Esophagus muscularis mucosa (tissue), 4 donors: ENCODE data around the gene MOB3B. TPM values are rescaled to one million over a fixed set of nuclear protein-coding genes. Genes with fewer than 3 reads are reported as not detected.

Experiments
- DNase-seq: peaks from one replicate; pipeline ENCODE4 v3.0.0-alpha.2; 2017; ENCODE audit errors: extremely low spot score
- H3K27ac ChIP-seq, 4 donors: fragments of 200-600 bp; sonication (generic); replicated peaks in 1 of 4; 1 replicate in 3 of 4; 2 replicates in 1 of 4; pipeline ENCODE4 v1.5.1; 2016 to 2019; ENCODE audit warnings: mild to moderate bottlenecking in 1 of 4
- H3K27me3 ChIP-seq, 4 donors: fragments of 200-600 bp; sonication (generic); one replicate each; pipeline versions ENCODE4 v1.5.1 to v1.6.0; 2016 to 2019
- H3K36me3 ChIP-seq, 4 donors: fragments of 200-600 bp; sonication (generic); one replicate each; pipeline ENCODE4 v1.5.1; 2016 to 2019
- H3K4me1 ChIP-seq, 4 donors: fragments of 200-600 bp; sonication (generic); one replicate each; pipeline ENCODE4 v1.5.1; 2016 to 2019
- H3K4me3 ChIP-seq, 4 donors: fragments of 200-600 bp; sonication (generic); 1 replicate in 2 of 4; 2 replicates in 2 of 4; pipeline ENCODE4 v1.5.1; 2016 to 2019; ENCODE audit warnings: mild to moderate bottlenecking in 4 of 4, moderate library complexity in 1 of 4
- H3K9me3 ChIP-seq, 4 donors: fragments of 200-600 bp; sonication (generic); 1 replicate in 3 of 4; 2 replicates in 1 of 4; pipeline ENCODE4 v1.5.1; 2016 to 2019
- CTCF ChIP-seq, 3 experiments: fragments of 200-600 bp in 2 of 3; fragments of 450-650 bp in 1 of 3; sonication (generic) in 2 of 3; IDR thresholded peaks; one replicate each; pipeline ENCODE4 v1.5.1; 2017 to 2019; ENCODE audit warnings: antibody characterized with exemption in 3 of 3, mild to moderate bottlenecking in 2 of 3, moderate library complexity in 1 of 3
- EP300 ChIP-seq: sonication (generic); formaldehyde crosslinking; IDR thresholded peaks from one replicate; pipeline ENCODE4 v1.6.1; 2017; ENCODE audit warnings: antibody characterized with exemption
- POLR2A ChIP-seq: fragments of 450-650 bp; IDR thresholded peaks from one replicate; pipeline ENCODE4 v1.6.1; 2017; ENCODE audit warnings: antibody characterized with exemption, moderate library complexity, mild to moderate bottlenecking, low read depth
- POLR2AphosphoS5 ChIP-seq, 2 donors: sonication (generic); formaldehyde crosslinking; IDR thresholded peaks; one replicate each; pipeline ENCODE4 v1.6.1; 2017; ENCODE audit warnings: antibody characterized with exemption in 2 of 2
- WGBS: methylation state at CpG from one replicate; pipeline ENCODE4 v1.1.5; 2018; 5-methylcytosine and 5-hydroxymethylcytosine counted together
- intact Hi-C: fragments of 100-400 bp; cut with DNase I; formaldehyde crosslinking; loops from one replicate; pipeline ENCODE4 v1.15.1; 2023
- total RNA-seq, 4 donors: library from RNA; depleted of rRNA; stranded (reverse); fragments of >200 nt; gene quantifications; one replicate each; pipeline versions ENCODE4 v1.1.0 to v1.2.1, GENCODE V29; 2016

Gene MOB3B
- total RNA-seq, 4 donors from 2014 or later, result 7.6 to 11.6 (median 9.5) TPM

GRCh38 chr9:27474305-27474704, 55.3 kb downstream of the MOB3B start:
- 82% methylated on average over 1 of the region's 1 CpG for WGBS
- intact Hi-C loops, result loop anchor here (10.0 kb wide), 1 partner anchor 50 kb away; the partner anchor contains the start of genes IFNK and MOB3B
- Histone ChIP-seq H3K9me3 (peaks cover 0 to 6% (median 0%) of the 10 kb centered on the region in 4 donors), H3K4me1 (peaks cover 12 to 36% (median 32%) of the 10 kb centered on the region in 4 donors), H3K27me3 (peaks cover 0 to 3% (median 0%) of the 10 kb centered on the region in 4 donors), H3K4me3 (no peak overlapping the region), H3K27ac (peak overlapping the region in 1 of 4 donors; percentile 74), H3K36me3 (no peaks in the 10 kb centered on the region)
- DNase-seq, result peak; percentile 14
- TF ChIP-seq CTCF (IDR thresholded peaks at IDR 0.05), result no peak
- TF ChIP-seq POLR2A, result no peak
- no peak for TF ChIP-seq EP300
- TF ChIP-seq POLR2AphosphoS5 (IDR thresholded peaks at IDR 0.05), result no peak

DNA sequence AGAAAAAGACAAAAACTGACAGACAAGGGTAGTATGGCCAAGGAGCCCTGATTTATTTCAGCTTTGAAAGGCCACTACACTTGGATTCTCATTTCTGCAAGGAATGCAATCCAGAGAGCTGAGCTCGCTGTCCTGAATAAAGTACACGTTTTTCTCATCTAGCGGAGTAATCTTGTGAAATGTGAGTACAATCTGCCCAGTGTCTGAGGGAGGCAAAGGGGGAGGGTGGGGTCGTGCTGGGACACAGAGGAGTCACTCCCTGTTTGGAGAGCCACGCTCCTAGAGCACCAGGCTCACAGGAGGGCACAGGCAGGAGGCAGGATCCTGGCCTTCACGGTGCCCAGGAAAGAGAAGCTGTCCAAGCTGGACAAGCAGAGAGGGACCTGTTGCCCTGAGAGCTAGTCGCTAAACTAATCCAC, 56.5 kb downstream of the MOB3B start:
- TF ChIP-seq POLR2AphosphoS5 (IDR thresholded peaks at IDR 0.05) (peak; percentile 46 to 51), POLR2A (no peak), EP300 (no peak), CTCF (IDR thresholded peaks at IDR 0.05) (no peak)

DNA sequence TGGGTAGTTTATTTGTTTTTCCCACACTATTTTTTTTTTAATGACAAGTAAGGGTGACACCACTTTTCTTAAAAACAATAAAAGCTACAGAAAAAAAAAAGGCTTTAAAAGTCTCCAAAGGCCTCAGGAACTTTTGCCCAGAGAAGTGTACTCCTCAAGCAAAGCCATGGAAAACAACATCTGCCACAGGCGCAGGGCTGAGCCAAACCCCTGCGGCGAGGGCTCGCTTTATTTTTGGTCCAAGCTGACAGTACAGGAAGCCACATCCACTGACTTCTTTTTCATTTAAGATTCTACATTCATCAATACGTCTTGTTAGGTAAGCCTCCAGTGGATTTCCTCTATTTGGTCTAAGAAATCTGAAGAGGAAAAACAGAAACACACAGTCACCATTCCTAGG, 57.4 kb downstream of the MOB3B start:
- TF ChIP-seq EP300, result no peak
- Histone ChIP-seq H3K27me3 (peaks cover 0 to 3% (median 0%) of the 10 kb centered on the region in 4 donors), H3K9me3 (no peaks in the 10 kb centered on the region), H3K4me1 (peaks cover 12 to 49% (median 44%) of the 10 kb centered on the region in 4 donors), H3K27ac (peak overlapping the region; percentile 56 to 74 (median 59)), H3K4me3 (no peak overlapping the region), H3K36me3 (no peaks in the 10 kb centered on the region)
- intact Hi-C loops, result loop anchor here (10.0 kb wide), 1 partner anchor 53 kb away; the partner anchor contains the start of genes IFNK and MOB3B
- 38% methylated on average over 5 of the region's 5 CpGs for WGBS
- no peak for DNase-seq

More for the DNA sequence above, 56.5 kb downstream of the MOB3B start:
- WGBS, result 37% methylated on average over 4 of the region's 7 CpGs
- intact Hi-C loops, result loop anchor here (10.0 kb wide), 1 partner anchor 52 kb away; the partner anchor contains the start of genes IFNK and MOB3B
- Histone ChIP-seq H3K4me1 (peaks cover 12 to 48% (median 43%) of the 10 kb centered on the region in 4 donors), H3K4me3 (no peak overlapping the region), H3K9me3 (no peaks in the 10 kb centered on the region), H3K27me3 (peaks cover 0 to 3% (median 0%) of the 10 kb centered on the region in 4 donors), H3K27ac (peak overlapping the region; percentile 56 to 74 (median 59)), H3K36me3 (no peaks in the 10 kb centered on the region)
- peak; percentile 92 for DNase-seq

DNA sequence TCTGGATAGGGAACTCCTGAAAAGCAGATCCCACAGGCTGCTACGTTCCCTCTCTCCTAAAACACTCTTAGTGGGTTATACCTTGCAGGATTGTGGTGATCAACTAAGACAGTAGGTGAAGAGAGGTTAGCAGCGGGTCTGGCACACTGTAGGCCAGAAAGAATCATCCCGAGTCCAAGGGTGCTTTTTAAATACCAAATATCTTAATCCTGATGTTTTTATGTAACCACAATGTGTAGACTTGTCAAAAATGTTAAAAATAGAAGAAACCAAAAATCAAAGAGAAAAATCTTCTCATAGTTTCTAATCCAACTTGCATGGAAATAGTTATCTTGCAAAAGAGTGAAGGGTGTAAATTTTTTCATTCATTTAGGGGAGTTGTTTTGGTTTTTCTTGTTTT, 57.8 kb downstream of the MOB3B start:
- DNase-seq, result no peak
- Histone ChIP-seq H3K27me3 (peaks cover 0 to 3% (median 0%) of the 10 kb centered on the region in 4 donors), H3K27ac (peak overlapping the region in 1 of 4 donors; percentile 3), H3K9me3 (no peaks in the 10 kb centered on the region), H3K4me1 (peaks cover 12 to 49% (median 44%) of the 10 kb centered on the region in 4 donors), H3K4me3 (no peak overlapping the region), H3K36me3 (no peaks in the 10 kb centered on the region)
- intact Hi-C loops, result loop anchor here (10.0 kb wide), 1 partner anchor 53 kb away; the partner anchor contains the start of genes IFNK and MOB3B
- TF ChIP-seq CTCF (IDR thresholded peaks at IDR 0.05) (no peak), POLR2A (no peak), POLR2AphosphoS5 (IDR thresholded peaks at IDR 0.05) (no peak), EP300 (no peak)
- WGBS, result 79% methylated on average over 3 of the region's 3 CpGs

DNA sequence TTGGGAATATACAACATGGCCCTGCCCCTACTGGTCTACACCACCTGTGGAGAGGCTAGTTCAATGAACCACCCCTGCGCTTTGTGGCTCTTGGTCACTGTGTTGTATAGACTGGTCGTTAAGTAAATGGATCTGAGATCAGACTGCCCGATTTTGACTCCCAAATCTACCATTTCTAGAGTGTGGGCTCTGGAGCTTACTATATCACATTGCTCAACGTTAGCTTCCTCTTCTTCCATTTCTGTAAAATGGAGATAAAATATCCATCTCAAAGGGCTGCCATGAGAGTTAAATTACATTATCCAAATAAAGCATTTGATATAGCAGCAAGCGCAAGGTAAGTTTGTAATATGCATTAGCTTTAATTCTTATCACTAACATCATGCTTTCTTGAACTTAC, 58.2 kb downstream of the MOB3B start:
- Histone ChIP-seq H3K27ac (peak overlapping the region in 1 of 4 donors; percentile 3), H3K4me1 (peaks cover 12 to 49% (median 44%) of the 10 kb centered on the region in 4 donors), H3K9me3 (no peaks in the 10 kb centered on the region), H3K27me3 (peaks cover 0 to 3% (median 0%) of the 10 kb centered on the region in 4 donors), H3K36me3 (no peaks in the 10 kb centered on the region), H3K4me3 (no peak overlapping the region)
- intact Hi-C loops, result loop anchor here (10.0 kb wide), 1 partner anchor 53 kb away; the partner anchor contains the start of genes IFNK and MOB3B
- no peak for DNase-seq
- WGBS, result 81% methylated on average over 5 of the region's 5 CpGs
- TF ChIP-seq CTCF (IDR thresholded peaks at IDR 0.05), result no peak
- no peak for TF ChIP-seq EP300
- TF ChIP-seq POLR2AphosphoS5 (IDR thresholded peaks at IDR 0.05), result no peak
- no peak for TF ChIP-seq POLR2A
